Measurements from ENCODE around the gene TRAF5. TPM values are rescaled to one million over a fixed set of nuclear protein-coding genes. Genes with fewer than 3 reads are reported as not detected.
A peak's percentile ranks its signal among the peaks of the same experiment; 100 is the strongest.

Gene TRAF5
- total RNA-seq, 2 experiments from 2014 or later: 40.6 to 42.5 TPM

DNA sequence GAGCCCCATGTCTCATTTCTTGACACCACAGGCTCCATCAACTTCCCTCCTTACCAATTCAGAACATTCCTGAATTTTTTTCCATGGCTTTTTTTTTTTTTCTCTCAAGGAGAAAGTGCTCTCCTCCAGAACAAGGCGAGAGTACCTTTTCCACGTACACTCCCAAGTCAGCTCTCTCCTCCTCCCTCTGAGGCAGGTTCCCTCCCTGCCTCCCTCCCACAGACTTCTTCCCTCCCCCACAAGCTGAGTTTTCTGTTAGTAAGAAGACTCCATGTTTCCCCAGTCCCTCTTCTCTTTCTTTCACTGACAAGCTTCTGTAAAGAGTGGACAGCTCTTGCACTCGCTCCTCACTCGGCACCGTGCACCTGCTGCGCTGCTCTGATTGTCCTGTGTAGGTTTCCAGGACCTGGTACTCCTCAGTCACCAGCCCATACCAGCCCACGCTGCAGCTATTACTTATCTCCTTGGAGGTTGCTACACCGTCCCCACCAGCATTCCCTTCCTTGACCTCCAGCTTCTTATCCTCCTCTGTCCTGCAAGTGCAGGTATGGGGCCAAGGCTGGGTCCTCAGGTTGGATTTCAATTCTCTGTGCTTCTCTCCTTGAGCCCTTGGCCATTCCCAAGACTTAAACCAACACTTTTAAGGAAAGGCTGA, 3.8 kb downstream of the TRAF5 start:
- ChIA-PET POLR2A (interaction anchor here (0.9 to 4.6 kb wide), 3 partner anchors 8 to 276 kb away, joined by 3 to 45 read pairs (median 3); no protein-coding TSS in a partner anchor), CTCF (interaction anchor here (4.1 kb wide), 1 partner anchor 10 kb away, joined by 25 read pairs; no protein-coding TSS in a partner anchor)
- Mint-ChIP-seq H3K36me3 (ENCODE audit: low read depth) (peaks cover 33% of the 10 kb centered on the region), H3K9me3 (no peaks in the 10 kb centered on the region), H3K27ac (peak overlapping the region; percentile 93), H3K27me3 (no peaks in the 10 kb centered on the region), H3K4me1 (ENCODE audit: low read depth) (peaks cover 76% of the 10 kb centered on the region), H3K4me3 (peak overlapping the region; percentile 83)
- ATAC-seq: no peak
- intact Hi-C loops (cut with micrococcal nuclease): no loop called here
- no peak for DNase-seq
- TF ChIP-seq, protein P1, sequence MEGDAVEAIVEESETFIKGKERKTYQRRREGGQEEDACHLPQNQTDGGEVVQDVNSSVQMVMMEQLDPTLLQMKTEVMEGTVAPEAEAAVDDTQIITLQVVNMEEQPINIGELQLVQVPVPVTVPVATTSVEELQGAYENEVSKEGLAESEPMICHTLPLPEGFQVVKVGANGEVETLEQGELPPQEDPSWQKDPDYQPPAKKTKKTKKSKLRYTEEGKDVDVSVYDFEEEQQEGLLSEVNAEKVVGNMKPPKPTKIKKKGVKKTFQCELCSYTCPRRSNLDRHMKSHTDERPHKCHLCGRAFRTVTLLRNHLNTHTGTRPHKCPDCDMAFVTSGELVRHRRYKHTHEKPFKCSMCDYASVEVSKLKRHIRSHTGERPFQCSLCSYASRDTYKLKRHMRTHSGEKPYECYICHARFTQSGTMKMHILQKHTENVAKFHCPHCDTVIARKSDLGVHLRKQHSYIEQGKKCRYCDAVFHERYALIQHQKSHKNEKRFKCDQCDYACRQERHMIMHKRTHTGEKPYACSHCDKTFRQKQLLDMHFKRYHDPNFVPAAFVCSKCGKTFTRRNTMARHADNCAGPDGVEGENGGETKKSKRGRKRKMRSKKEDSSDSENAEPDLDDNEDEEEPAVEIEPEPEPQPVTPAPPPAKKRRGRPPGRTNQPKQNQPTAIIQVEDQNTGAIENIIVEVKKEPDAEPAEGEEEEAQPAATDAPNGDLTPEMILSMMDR (IDR thresholded peaks at IDR 0.05): no peak

DNA sequence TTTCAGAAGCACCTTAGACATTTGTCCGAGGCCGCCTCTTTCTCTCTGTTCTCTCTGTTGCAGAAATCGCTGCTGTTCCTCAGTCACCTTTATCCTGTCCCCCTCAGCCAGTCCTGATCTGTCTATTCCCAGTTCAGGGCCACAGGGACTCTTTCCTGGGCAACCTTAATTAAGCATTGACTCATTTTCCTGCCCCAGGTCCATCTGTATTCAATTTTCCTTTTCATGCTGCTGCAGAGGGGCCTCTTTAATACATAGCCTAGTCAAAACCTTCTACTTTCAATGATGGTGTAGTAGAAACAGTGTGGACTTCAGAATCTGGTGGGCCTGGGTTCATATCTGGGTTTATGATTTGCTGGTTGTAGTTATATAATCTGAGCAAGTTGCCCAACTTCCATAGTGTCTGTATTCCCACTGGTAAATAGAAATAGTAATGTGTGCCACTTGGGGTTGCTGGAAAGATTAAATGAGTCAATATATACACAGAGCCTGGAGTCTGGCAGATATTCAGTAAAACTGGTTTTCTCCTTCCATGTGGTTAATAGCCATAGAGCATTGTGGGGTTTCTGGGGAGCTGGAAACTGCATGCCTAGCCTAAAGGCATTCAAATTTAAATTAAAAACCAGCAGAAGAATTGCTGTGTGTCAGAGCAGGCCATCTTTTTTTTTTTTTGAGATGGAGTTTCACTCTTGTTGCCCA, 4.5 kb downstream of the TRAF5 start:
- Mint-ChIP-seq H3K4me1 (ENCODE audit: low read depth) (peaks cover 78% of the 10 kb centered on the region), H3K4me3 (no peak overlapping the region), H3K9me3 (no peaks in the 10 kb centered on the region), H3K36me3 (ENCODE audit: low read depth) (peaks cover 32% of the 10 kb centered on the region), H3K27ac (peak overlapping the region; percentile 44), H3K27me3 (no peaks in the 10 kb centered on the region)
- intact Hi-C loops (cut with micrococcal nuclease): no loop called here
- DNase-seq (no peak), ATAC-seq (no peak)
- CTCF ChIA-PET: interaction anchor here (1.1 to 1.5 kb wide), 2 partner anchors 8 to 184 kb away, joined by 3 to 5 read pairs; no protein-coding TSS in a partner anchor
- TF ChIP-seq, protein P1 (IDR thresholded peaks at IDR 0.05): no peak
- POLR2A ChIA-PET: interaction anchor here (0.6 kb wide), 1 partner anchor 162 kb away, joined by 3 read pairs; no protein-coding TSS in a partner anchor

DNA sequence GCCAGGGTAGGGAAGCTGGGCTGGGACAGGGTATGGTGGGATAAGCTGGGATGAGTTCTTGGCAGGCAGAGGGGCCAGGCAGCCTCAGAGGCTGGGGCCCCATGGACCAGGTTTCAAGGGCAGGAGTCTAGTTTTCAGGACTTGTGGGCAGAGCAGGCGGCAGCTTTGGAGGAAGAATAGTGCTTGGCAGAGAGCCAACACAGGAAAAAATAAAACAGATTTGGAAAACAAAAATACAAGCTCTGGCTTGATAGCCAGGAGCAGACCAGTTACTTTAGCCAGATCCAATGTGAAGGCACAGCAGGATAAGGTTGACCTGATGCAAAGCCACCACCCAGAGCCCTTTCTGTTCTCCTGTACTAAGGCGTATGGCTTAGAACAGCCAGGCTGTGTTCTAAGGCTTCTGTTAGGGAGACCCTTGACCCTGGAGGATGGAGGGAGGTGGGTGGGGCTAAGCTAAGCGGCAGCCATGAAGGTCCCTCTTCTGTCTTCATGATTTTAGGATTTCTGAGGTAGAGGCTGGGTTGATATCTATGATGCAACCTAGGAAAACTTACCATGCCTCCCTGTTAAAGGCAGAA, 5.5 kb downstream of the TRAF5 start:
- no peak for ATAC-seq
- H3K9me3 Mint-ChIP-seq: no peaks in the 10 kb centered on the region
- H3K27ac Mint-ChIP-seq: no peak overlapping the region
- ChIA-PET POLR2A (no interaction called here), CTCF (interaction anchor here (0.6 to 1.5 kb wide), 3 partner anchors 9 to 183 kb away, joined by 3 to 5 read pairs (median 3); no protein-coding TSS in a partner anchor)
- DNase-seq: no peak
- intact Hi-C loops (cut with micrococcal nuclease): no loop called here
- H3K36me3 Mint-ChIP-seq (ENCODE audit: low read depth): peaks cover 30% of the 10 kb centered on the region
- no peaks in the 10 kb centered on the region for H3K27me3 Mint-ChIP-seq
- peaks cover 84% of the 10 kb centered on the region for H3K4me1 Mint-ChIP-seq (ENCODE audit: low read depth)
- no peak overlapping the region for H3K4me3 Mint-ChIP-seq
- TF ChIP-seq, protein P1 (IDR thresholded peaks at IDR 0.05): no peak

DNA sequence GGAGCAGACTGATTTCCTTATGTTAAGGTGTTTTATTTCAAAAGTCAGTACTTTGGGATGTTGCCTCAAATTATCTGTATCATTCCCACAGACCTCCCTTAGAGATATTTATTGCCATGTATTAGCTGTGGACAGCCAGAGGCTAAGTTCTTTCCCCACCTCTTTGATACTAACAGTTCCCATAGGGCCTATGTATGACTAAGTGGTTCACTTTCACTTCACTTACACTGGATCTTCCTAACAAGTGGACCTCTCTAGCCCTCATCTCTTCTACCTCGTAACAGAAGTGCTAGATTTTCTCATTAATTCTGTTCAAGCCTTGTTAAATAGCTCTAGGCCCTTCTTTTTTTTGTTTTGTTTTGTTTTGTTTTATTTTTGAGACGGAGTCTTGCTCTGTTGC, 6.2 kb downstream of the TRAF5 start:
- ATAC-seq (no peak), DNase-seq (no peak)
- TF ChIP-seq, protein P1 (IDR thresholded peaks at IDR 0.05): no peak
- Mint-ChIP-seq H3K4me3 (no peak overlapping the region), H3K27ac (peak overlapping the region; percentile 46), H3K36me3 (ENCODE audit: low read depth) (peaks cover 29% of the 10 kb centered on the region), H3K4me1 (ENCODE audit: low read depth) (peaks cover 91% of the 10 kb centered on the region), H3K27me3 (no peaks in the 10 kb centered on the region), H3K9me3 (no peaks in the 10 kb centered on the region)
- POLR2A ChIA-PET: interaction anchor here (1.3 to 1.9 kb wide), 2 partner anchors 10 to 50 kb away, joined by 4 to 5 read pairs; no protein-coding TSS in a partner anchor
- intact Hi-C loops (cut with micrococcal nuclease): no loop called here
- CTCF ChIA-PET: interaction anchor here (0.6 to 1.4 kb wide), 2 partner anchors 9 to 18 kb away, joined by 3 to 7 read pairs; no protein-coding TSS in a partner anchor
